ES-I3 (cell line): ENCODE data around the gene RAB22A.

ENCODE experiments used
- H3K36me3 ChIP-seq: 2 replicates; pipeline ENCODE4 v1.6.1; 2013; ENCODE audit warnings: mild to moderate bottlenecking, low read length, control low read depth, moderate library complexity; ENCODE audit not compliant: insufficient read depth
- H3K4me1 ChIP-seq: 2 replicates; pipeline ENCODE4 v1.6.1; 2013; ENCODE audit warnings: mild to moderate bottlenecking, control low read depth, low read length; ENCODE audit not compliant: insufficient read depth
- H3K9ac ChIP-seq: 2 replicates; pipeline ENCODE4 v1.6.1; 2013; ENCODE audit warnings: low read depth, mild to moderate bottlenecking, low read length, moderate library complexity
- H3K9me3 ChIP-seq: 2 replicates; pipeline ENCODE4 v1.6.1; 2013; ENCODE audit warnings: mild to moderate bottlenecking, low read length, moderate library complexity; ENCODE audit not compliant: control insufficient read depth, insufficient read depth

Gene RAB22A

DNA sequence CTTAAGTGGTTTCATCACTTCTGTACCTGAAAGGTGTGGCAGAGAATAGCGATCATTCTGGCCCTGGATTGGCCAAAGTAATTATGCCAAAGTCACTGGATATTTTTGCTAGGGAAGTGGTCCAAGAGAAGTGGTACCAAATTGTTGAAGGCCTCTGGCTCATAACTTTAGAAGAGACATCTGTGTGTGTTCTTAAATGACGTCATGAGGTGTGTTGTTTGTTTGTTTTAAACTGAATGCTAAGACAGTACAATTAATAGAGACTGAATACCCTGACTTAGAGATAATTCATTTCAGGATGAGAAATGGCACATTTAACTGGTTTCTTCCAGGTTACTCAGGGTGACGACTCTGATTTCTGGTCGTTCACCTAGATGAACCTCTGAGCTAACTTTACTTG, 82.8 kb downstream of the RAB22A start:
- Histone ChIP-seq H3K9ac (no peak overlapping the region), H3K4me1 (peaks cover 9% of the 10 kb centered on the region), H3K36me3 (no peaks in the 10 kb centered on the region; the same call in 1 of the 2 replicates), H3K9me3 (no peaks in the 10 kb centered on the region)

DNA sequence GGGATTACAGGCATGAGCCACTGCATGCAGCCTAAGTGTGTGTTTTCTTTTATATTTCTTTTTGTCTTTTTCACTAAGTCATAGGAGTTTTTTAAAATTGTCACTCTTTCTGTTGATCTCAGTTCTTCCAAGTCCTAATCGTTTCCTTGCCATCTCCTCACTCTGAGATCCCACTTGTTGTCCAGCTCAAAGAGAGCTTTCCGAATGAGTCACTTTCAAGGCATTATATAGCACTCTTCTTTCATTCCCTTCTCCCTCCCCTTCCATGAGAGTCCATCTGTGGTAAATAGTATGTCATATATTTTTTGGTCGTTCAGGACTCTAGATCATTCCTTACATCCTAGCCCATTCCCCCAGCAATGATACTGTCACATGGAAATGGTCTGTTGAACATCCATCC, 83.8 kb downstream of the RAB22A start:
- H3K9ac ChIP-seq, result no peak overlapping the region
- H3K4me1 ChIP-seq, result peaks cover 9% of the 10 kb centered on the region
- H3K9me3 ChIP-seq, result no peaks in the 10 kb centered on the region
- peaks cover 3% of the 10 kb centered on the region; the same call in 1 of the 2 replicates for H3K36me3 ChIP-seq

DNA sequence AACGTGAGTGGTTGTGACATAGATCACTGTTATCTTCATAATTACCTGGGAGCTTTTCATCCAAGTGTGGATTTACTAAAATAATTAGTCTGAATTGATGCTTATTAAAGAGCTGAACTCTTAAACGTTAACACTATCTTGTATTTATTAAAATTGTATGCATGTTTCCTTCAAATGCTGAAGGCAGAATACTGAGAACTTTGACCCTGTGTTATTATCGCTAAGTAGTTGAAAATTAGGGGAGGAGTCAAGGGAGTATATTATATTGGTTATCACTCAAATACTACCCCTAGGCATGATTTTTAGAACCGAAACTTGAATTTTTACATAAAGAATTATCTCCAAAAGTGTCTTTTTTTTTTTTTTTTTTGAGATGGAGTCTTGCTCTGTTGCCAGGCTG, 85.3 kb downstream of the RAB22A start:
- H3K4me1 ChIP-seq, result peaks cover 9% of the 10 kb centered on the region
- peaks cover 3% of the 10 kb centered on the region; the same call in 1 of the 2 replicates for H3K36me3 ChIP-seq
- H3K9me3 ChIP-seq, result no peaks in the 10 kb centered on the region
- H3K9ac ChIP-seq, result no peak overlapping the region

DNA sequence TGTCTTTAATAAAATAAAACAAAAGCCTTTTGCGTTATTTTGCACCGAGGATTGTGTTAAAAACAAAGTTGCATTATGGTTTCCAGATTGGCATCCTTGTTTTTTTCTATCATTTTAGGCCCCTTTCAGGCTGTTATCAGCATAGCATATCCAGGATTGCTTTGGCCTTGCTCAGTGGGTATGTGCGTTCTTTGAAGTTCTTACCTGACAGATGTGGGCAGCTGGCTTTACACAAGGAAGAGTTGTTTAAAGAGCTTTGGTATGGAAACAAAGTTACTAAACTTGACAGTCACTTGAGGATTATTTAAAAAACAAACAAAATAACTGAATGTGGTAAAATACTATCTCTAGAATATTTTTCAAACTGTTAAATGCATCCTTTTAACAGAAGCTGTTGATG, 86.1 kb downstream of the RAB22A start:
- H3K36me3 ChIP-seq, result peaks cover 3% of the 10 kb centered on the region; the same call in 1 of the 2 replicates
- no peaks in the 10 kb centered on the region for H3K9me3 ChIP-seq
- peaks cover 8% of the 10 kb centered on the region for H3K4me1 ChIP-seq
- H3K9ac ChIP-seq, result no peak overlapping the region

DNA sequence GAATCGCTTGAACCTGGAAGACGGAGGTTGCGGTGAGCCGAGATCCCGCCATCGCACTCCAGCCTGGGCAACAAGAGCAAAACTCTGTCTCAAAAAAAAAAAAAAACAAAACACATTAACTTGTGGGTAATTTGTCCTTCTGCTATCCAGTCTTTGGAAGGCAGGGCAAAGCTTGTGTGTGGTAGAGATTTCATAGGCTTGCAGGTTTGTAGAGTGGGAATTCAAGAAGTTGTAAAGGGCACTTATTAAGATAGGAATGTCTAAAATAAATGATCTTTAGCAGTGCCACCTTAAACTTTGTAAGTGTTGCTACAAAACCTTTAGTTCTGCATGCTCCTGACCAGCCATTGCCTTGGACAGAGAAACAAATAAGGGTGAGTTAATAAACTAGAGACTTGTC, 87.9 kb downstream of the RAB22A start:
- Histone ChIP-seq H3K36me3 (peaks cover 3% of the 10 kb centered on the region; the same call in 1 of the 2 replicates), H3K9ac (no peak overlapping the region), H3K4me1 (peaks cover 9% of the 10 kb centered on the region)

DNA sequence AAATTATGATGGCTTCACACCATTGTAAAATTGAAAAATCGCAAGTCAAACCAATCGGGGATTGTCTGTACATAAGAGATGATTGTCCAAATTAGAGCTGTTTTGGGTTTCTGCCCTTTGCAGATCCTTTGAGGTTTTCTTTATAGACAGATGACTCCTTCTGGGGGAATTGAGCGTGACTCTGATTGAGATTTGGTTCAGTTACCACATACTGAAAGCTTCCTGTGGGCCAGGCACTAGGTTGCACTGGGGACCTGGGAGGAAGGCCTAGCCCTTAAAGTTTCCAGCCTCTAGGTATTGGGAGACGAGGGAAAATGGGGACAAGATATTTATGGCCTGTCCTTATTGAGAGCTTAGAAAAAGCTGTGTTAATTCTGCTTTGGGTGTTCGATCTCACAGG, 88.7 kb downstream of the RAB22A start:
- H3K4me1 ChIP-seq, result peaks cover 9% of the 10 kb centered on the region

More for the DNA sequence above, 87.9 kb downstream of the RAB22A start:
- no peaks in the 10 kb centered on the region for H3K9me3 ChIP-seq

DNA sequence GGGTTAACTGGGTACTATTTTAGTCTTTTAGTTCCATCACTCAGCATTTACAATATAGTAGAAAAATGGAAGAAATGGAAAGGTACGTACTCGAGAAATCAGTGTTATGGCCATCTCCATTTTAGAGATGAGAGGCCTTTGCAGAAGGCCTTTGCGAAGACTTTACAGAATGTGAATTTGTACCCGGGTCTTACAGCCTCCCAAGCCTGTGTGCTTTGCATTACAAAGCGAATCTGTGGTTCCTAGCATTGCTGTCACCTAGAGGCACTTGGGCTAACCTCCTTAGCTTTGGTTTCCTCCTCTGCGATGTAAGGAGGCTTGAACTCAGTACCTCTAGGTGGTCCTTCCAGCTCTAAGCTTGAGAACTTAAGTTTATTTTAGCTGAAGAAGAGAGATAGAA, 90.4 kb downstream of the RAB22A start:
- Histone ChIP-seq H3K9me3 (no peaks in the 10 kb centered on the region), H3K4me1 (peaks cover 9% of the 10 kb centered on the region), H3K9ac (no peak overlapping the region), H3K36me3 (peaks cover 3% of the 10 kb centered on the region; the same call in 1 of the 2 replicates)

More for the DNA sequence above, 88.7 kb downstream of the RAB22A start:
- peaks cover 3% of the 10 kb centered on the region; the same call in 1 of the 2 replicates for H3K36me3 ChIP-seq
- H3K9ac ChIP-seq, result no peak overlapping the region
- no peaks in the 10 kb centered on the region for H3K9me3 ChIP-seq

DNA sequence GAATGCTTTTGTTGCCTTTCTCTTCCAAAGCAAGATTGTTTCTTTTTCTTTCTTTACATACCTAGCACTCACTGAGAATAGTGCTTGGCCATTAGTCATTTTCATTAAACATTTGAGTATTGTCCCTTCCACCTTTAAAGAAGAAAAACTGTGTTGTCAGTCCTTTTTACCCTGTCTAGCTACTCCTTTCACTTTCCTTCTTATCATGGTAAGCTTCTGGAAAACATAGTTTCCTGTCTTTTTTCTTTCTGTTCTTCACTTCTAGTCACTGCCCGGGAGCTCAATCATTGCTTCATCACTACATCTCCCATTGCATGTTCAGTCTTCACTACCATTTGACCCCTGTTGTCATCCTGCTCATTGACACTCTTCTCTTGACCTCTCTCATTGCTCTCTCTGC, 91.6 kb downstream of the RAB22A start:
- no peaks in the 10 kb centered on the region for H3K9me3 ChIP-seq

DNA sequence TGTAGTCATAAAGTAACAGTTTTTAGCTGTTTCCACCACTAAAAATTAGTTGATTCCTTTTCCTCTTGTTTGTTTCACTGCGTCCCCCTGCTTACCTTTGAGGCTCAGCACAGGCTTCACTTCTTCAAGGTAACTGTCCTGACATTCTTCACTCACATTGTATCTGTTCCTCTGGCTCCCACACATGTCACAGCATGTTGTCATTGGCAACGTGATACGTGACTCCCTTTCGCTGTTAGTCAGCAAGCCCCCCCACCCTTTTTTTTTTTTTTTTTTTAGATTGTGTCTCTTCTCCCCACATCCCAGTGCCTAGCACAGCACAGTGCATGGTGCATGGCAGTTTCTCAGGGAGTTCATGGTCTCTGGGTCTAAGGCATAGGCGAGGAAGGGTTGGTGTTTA, 92.8 kb downstream of the RAB22A start:
- peaks cover 4% of the 10 kb centered on the region for H3K4me1 ChIP-seq
- H3K9ac ChIP-seq, result no peak overlapping the region
- H3K9me3 ChIP-seq, result no peaks in the 10 kb centered on the region
- peaks cover 3% of the 10 kb centered on the region; the same call in 1 of the 2 replicates for H3K36me3 ChIP-seq

More for the DNA sequence above, 91.6 kb downstream of the RAB22A start:
- Histone ChIP-seq H3K9ac (no peak overlapping the region), H3K36me3 (peaks cover 3% of the 10 kb centered on the region; the same call in 1 of the 2 replicates), H3K4me1 (peaks cover 4% of the 10 kb centered on the region)

DNA sequence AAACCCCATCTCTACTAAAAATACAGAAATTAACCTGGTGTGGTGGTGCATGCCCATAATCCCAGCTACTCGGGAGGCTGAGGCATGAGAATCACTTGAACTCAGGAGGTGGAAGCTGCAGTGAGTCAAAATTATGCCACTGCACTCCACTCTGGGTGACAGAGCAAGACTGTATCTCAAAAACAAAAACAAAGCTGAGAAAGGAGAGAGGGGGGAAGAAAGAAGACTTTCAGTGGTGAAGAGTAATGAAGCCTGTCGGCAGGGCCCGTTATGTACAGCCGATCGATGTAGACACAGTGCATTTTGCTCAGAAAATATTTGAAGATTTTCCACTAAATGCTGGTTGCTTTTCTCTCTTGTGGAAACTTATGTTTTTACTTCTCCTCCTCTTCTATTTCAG, 93.3 kb downstream of the RAB22A start:
- no peaks in the 10 kb centered on the region for H3K9me3 ChIP-seq
- peaks cover 5% of the 10 kb centered on the region for H3K4me1 ChIP-seq
- H3K9ac ChIP-seq, result no peak overlapping the region
- H3K36me3 ChIP-seq, result no peaks in the 10 kb centered on the region

DNA sequence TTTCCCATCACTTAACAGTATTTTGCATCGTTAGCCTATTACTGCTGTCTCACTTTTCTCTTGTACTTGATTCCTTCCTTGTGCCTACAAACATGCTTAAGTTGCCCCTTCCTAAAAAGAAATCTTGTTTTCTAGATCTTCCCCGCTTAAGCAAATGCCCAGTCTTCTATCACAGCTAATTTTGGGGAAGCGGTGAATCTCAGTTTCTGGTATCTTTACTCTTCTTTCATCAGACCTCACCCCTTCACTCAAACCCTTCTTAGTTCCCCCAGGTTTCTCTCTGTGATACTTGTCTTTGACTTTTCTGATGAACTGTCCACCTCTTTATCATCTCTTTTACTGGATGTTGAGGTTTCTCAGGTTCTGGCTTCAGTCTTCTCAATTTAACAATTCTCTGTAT, 93.8 kb downstream of the RAB22A start:
- Histone ChIP-seq H3K9me3 (no peaks in the 10 kb centered on the region), H3K36me3 (no peaks in the 10 kb centered on the region), H3K9ac (no peak overlapping the region), H3K4me1 (peaks cover 9% of the 10 kb centered on the region)

DNA sequence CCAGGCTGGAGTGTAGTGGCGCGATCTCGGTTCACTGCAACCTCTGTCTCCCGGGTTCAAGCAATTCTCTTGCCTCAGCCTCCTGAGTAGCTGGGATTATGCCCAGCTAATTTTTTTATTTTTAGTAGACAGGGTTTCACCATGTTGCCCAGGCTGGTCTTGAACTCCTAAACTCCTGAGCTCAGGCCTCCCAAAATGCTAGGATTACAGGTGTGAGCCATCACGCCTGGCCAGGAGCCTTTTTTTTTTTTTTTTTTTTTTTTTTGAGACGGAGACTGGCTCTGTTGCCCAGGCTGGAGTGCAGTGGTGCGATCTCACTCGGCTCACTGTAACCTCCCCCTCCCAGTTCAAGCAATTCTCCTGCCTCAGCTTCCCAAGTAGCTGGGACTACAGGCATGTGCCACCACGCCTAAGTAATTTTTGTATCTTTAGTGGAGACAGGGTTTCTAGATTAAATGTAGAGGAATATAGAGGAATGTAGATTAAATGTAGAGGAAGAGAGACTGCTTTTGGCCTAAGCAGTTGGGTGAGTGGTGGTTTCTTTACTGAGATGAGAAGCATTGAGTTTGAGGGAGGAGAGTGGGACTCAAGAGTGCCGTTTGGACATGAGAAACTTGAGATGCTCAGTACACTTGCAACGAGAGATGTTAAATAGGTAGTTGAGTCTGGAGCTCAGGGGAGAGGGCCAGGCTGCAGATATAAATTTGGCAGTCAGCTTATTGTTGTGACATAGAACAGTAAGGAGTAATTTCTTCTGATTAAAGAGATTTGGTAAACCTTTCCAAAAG, 96.2 kb downstream of the RAB22A start:
- H3K4me1 ChIP-seq, result peaks cover 13% of the 10 kb centered on the region
- no peaks in the 10 kb centered on the region for H3K9me3 ChIP-seq
- no peak overlapping the region for H3K9ac ChIP-seq

DNA sequence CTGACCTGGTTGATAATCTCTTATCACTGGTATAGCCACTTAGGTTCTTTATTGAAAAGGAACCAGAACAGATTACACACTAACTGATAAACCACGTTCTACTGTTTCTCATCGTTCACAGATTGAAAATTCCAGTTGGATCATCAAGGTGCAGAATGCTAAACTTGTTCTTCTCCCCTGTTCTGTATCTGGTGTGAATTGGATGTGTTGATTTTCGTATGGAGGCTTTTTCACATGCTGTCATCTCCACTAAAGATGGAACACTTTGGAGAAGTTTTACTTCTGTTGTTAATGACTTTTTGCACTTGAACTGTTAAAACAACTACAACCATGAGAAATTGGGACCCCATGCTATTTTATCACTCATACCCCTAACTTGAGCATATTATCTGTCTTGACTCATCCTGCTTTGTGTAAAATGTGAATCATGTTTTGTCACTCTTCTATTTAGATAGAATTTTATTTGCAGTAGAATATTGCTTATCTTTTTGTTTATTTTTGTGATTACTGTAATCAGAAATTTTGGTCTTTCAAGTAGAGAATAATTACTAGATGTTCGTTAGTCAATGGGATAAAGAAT, 97.0 kb downstream of the RAB22A start:
- Histone ChIP-seq H3K4me1 (peaks cover 13% of the 10 kb centered on the region), H3K9me3 (no peaks in the 10 kb centered on the region), H3K9ac (no peak overlapping the region), H3K36me3 (no peaks in the 10 kb centered on the region)

More for the DNA sequence above, 96.2 kb downstream of the RAB22A start:
- H3K36me3 ChIP-seq, result no peaks in the 10 kb centered on the region

DNA sequence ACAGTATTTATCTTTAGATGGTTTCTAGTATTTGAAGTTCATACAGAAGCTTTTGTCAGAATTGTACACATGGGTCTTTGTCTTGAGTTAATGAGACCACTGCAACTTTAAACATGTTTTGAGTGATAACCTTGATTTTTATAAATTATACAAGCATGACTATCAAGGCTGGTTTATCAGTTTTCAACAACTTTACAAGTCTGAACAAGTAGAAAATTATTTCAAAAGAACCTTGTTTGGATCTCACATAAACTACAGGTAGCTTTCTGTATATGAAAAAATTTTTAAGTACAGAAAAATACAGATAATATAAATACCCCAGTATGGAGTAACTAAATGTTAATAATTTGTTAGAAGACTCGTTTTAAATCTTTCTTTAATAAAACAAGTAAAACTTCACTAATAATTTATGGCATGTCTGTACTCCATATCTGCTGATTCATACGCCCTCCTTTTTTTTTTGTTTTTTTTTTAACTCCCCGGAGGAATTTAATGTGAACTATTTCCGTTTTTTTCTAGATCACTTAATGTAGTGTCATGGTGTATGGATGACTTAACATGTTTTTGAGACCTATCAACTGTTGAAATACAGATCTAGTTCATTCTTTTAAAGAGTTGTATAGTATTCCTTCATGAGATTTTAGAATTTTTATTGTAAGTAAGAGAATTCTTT, 97.8 kb downstream of the RAB22A start:
- no peak overlapping the region for H3K9ac ChIP-seq
- H3K9me3 ChIP-seq, result no peaks in the 10 kb centered on the region
- H3K36me3 ChIP-seq, result no peaks in the 10 kb centered on the region
- peaks cover 13% of the 10 kb centered on the region for H3K4me1 ChIP-seq
